Measurements from ENCODE around the gene SSR4.
"Not testable (repeated sequence)": the region's sequence is repeated elsewhere in the genome, so short reads cannot be mapped to it uniquely, and the experiment has no call there.

The SSR4 gene

DNA sequence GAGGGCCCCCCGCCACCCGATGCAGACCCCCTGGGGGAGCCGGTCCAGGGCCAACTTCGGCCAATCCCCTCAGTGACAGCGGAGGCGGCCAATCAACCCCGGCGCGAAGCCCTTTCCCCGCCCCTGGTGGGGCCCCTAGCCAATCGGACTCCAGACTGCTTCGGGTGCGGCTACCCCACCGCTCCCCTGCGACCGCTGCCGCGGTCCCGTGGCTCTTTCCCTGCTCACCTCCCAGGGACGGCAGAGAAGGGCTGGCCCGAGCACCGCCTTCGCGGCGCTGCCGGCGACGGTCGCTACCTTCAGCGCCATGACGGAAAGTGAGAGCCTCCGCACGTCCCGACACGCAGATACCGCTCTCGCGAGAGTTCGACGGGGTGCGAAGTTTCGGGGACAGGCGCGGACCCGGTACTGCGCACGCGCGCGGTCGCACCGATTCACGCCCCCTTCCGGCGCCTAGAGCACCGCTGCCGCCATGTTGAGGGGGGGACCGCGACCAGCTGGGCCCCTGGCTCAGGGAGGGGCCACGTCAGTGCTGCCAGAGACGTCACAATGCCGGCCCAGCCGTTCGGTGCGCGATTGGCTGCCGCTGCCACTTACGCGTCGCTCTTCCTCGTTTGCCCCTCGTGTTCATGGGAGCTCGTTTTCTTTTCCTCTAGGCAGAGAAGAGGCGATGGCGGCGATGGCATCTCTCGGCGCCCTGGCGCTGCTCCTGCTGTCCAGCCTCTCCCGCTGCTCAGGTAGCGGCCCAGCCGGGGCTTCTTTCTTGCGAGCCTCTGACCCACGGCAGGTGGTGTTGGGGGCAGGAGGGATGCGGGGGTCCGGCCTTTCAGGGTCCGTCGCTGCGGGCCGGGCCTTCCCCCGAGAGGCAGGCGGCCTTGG, at the start of gene SSR4, which contains the start of gene IDH3G:
Gene SSR4 (plus strand): TSS at position 651 of the 879 bp plus-strand sequence. CDS start 20 bp downstream, at position 671.
Gene IDH3G (minus strand): TSS at position 358 of the 879 bp plus-strand sequence. CDS start 49 bp downstream, at position 309.
- peak within 1 kb of the TSS; percentile 52 to 84 (median 72) for H3K4me3 ChIP-seq (ENCODE audit: low read depth in 1 of 5, low read length in 5 of 5)
- H3K9me3 ChIP-seq (ENCODE audit: control insufficient read depth in 5 of 5, low read length in 5 of 5): peaks cover 0 to 35% (median 20%) of the 10 kb centered on the region in 5 donors
- H3K27me3 ChIP-seq (ENCODE audit: control insufficient read depth in 5 of 5, insufficient read depth in 4 of 5, low read length in 5 of 5): peaks cover 0 to 14% (median 3%) of the 10 kb centered on the region in 5 donors
- H3K36me3 ChIP-seq (ENCODE audit: control insufficient read depth in 5 of 5, insufficient read depth in 5 of 5, low read length in 5 of 5): peaks cover 0 to 38% (median 24%) of the 10 kb centered on the region in 5 donors
- H3K9ac ChIP-seq (ENCODE audit: low read length in 5 of 5): peak within 1 kb of the TSS in 4 of 5 donors; percentile 72 to 81 (median 78)
- peak within 1 kb of the TSS; percentile 78 for H3K27ac ChIP-seq (ENCODE audit: low read depth, low read length)
- H3K4me1 ChIP-seq (ENCODE audit: control insufficient read depth in 5 of 5, insufficient read depth in 5 of 5, low read length in 5 of 5): peaks cover 0 to 50% (median 38%) of the 10 kb centered on the region in 5 donors

DNA sequence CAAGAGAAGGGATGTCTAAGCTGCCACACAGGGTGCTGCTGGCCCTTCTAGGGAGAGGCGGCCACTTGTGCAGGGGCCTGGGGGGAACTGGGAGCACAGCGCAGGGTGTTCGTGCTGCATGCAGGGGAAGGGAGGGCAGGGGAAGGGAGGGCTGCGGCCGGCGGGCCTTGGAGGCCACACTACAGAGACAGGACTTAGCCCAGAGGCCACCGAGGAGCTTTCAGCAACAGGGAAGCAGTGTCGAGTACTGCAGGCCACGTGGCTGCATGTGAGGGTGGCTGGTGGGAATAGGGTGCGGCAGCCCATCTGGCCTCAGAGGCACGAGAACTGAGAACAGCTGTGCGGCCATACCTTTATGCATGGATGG, 49.4 kb upstream of the SSR4 start:
- H3K27ac ChIP-seq (ENCODE audit: low read depth, low read length); H3K27me3 ChIP-seq (ENCODE audit: control insufficient read depth in 5 of 5, insufficient read depth in 4 of 5, low read length in 5 of 5); H3K9me3 ChIP-seq (ENCODE audit: control insufficient read depth in 5 of 5, low read length in 5 of 5); H3K4me3 ChIP-seq (ENCODE audit: low read depth in 1 of 5, low read length in 5 of 5); H3K9ac ChIP-seq (ENCODE audit: low read length in 5 of 5); H3K36me3 ChIP-seq (ENCODE audit: control insufficient read depth in 5 of 5, insufficient read depth in 5 of 5, low read length in 5 of 5): not testable (repeated sequence)
- peaks cover 0 to 19% (median 8%) of the 10 kb centered on the region in 5 donors for H3K4me1 ChIP-seq (ENCODE audit: control insufficient read depth in 5 of 5, insufficient read depth in 5 of 5, low read length in 5 of 5)

DNA sequence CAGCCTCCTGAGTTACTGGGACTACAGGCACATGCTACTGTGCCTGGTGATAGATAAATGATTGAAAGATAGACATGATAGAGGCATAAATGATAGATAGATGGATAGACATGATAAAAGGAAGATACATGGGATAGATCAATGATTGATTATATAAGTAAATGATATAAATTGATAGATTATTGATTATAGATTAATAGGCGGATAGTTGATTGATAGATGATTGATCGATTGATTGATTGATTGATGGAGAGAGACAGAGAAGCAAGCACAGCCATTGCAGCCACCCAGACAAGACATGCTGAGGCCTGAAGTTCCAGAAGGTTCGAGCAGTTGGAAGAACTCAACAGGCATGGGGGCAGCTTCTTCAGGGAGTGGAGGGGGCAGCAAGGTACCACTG, 48.1 kb upstream of the SSR4 start:
- Histone ChIP-seq H3K27me3 (ENCODE audit: control insufficient read depth in 5 of 5, insufficient read depth in 4 of 5, low read length in 5 of 5) (peaks cover 0 to 3% (median 0%) of the 10 kb centered on the region in 5 donors), H3K36me3 (ENCODE audit: control insufficient read depth in 5 of 5, insufficient read depth in 5 of 5, low read length in 5 of 5) (no peaks in the 10 kb centered on the region), H3K27ac (ENCODE audit: low read depth, low read length) (no peak overlapping the region), H3K4me3 (ENCODE audit: low read depth in 1 of 5, low read length in 5 of 5) (no peak overlapping the region), H3K4me1 (ENCODE audit: control insufficient read depth in 5 of 5, insufficient read depth in 5 of 5, low read length in 5 of 5) (peaks cover 0 to 20% (median 8%) of the 10 kb centered on the region in 5 donors), H3K9ac (ENCODE audit: low read length in 5 of 5) (no peak overlapping the region), H3K9me3 (ENCODE audit: control insufficient read depth in 5 of 5, low read length in 5 of 5) (peaks cover 0 to 8% (median 0%) of the 10 kb centered on the region in 5 donors)

- H3K4me1 ChIP-seq (ENCODE audit: control insufficient read depth in 5 of 5, insufficient read depth in 5 of 5, low read length in 5 of 5): peaks cover 0 to 20% (median 8%) of the 10 kb centered on the region in 5 donors
- H3K9ac ChIP-seq (ENCODE audit: low read length in 5 of 5); H3K4me3 ChIP-seq (ENCODE audit: low read depth in 1 of 5, low read length in 5 of 5); H3K9me3 ChIP-seq (ENCODE audit: control insufficient read depth in 5 of 5, low read length in 5 of 5); H3K36me3 ChIP-seq (ENCODE audit: control insufficient read depth in 5 of 5, insufficient read depth in 5 of 5, low read length in 5 of 5); H3K27ac ChIP-seq (ENCODE audit: low read depth, low read length); H3K27me3 ChIP-seq (ENCODE audit: control insufficient read depth in 5 of 5, insufficient read depth in 4 of 5, low read length in 5 of 5): not testable (repeated sequence)
Observed at GRCh38 chrX:153746991-153747390, 47.5 kb upstream of the SSR4 start.

DNA sequence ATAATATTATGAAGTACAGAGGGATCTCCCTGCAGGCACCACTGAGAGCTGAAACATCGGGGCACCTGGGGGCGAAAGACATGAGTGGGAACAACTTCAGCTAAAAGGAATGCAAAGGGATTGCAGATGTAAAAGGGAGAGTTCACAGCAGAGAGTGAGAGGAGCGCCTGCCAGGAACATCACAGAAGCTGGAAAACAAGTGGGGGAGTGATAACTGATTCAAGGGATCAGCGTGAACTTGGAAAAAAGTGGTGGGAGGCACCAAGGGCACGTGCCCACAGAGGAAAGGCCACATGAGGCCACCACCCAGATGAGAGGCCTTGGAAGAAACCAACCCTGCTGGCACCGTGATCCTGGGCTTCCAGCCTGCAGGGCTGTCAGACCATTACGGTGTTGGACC, 45.5 kb upstream of the SSR4 start:
- not testable (repeated sequence) for H3K27me3 ChIP-seq (ENCODE audit: control insufficient read depth in 5 of 5, insufficient read depth in 4 of 5, low read length in 5 of 5); H3K9me3 ChIP-seq (ENCODE audit: control insufficient read depth in 5 of 5, low read length in 5 of 5); H3K27ac ChIP-seq (ENCODE audit: low read depth, low read length); H3K9ac ChIP-seq (ENCODE audit: low read length in 5 of 5); H3K4me3 ChIP-seq (ENCODE audit: low read depth in 1 of 5, low read length in 5 of 5); H3K36me3 ChIP-seq (ENCODE audit: control insufficient read depth in 5 of 5, insufficient read depth in 5 of 5, low read length in 5 of 5)
- H3K4me1 ChIP-seq (ENCODE audit: control insufficient read depth in 5 of 5, insufficient read depth in 5 of 5, low read length in 5 of 5): peaks cover 0 to 17% (median 7%) of the 10 kb centered on the region in 5 donors

- no peak overlapping the region for H3K27ac ChIP-seq (ENCODE audit: low read depth, low read length)
- peaks cover 0 to 7% (median 3%) of the 10 kb centered on the region in 5 donors for H3K4me1 ChIP-seq (ENCODE audit: control insufficient read depth in 5 of 5, insufficient read depth in 5 of 5, low read length in 5 of 5)
- H3K36me3 ChIP-seq (ENCODE audit: control insufficient read depth in 5 of 5, insufficient read depth in 5 of 5, low read length in 5 of 5): no peaks in the 10 kb centered on the region
- no peak overlapping the region for H3K9ac ChIP-seq (ENCODE audit: low read length in 5 of 5)
- no peak overlapping the region for H3K4me3 ChIP-seq (ENCODE audit: low read depth in 1 of 5, low read length in 5 of 5)
- peaks cover 0 to 2% (median 0%) of the 10 kb centered on the region in 5 donors for H3K27me3 ChIP-seq (ENCODE audit: control insufficient read depth in 5 of 5, insufficient read depth in 4 of 5, low read length in 5 of 5)
- peaks cover 0 to 8% (median 0%) of the 10 kb centered on the region in 5 donors for H3K9me3 ChIP-seq (ENCODE audit: control insufficient read depth in 5 of 5, low read length in 5 of 5)
Observed at GRCh38 chrX:153750127-153750774, 44.2 kb upstream of the SSR4 start.

DNA sequence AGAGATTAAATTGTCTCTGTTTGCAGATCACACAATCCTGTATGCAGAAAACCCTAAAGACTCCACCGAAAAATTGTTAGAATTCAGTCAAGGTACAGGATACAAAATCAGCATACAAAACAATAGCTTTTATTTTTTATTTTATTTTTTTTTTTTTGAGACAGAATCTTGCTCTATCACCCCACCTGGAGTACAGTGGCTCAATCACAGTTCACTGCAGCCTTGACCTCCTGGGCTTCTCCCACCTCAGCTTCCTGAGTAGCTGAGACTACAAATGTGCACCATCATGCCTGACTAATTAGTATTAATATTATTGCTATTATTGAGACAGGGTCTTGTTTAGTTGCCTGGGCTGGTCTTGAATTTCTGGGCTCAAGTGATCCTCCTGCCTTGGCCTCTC, 39.3 kb upstream of the SSR4 start:
- Histone ChIP-seq H3K4me3 (ENCODE audit: low read depth in 1 of 5, low read length in 5 of 5) (no peak overlapping the region), H3K27ac (ENCODE audit: low read depth, low read length) (no peak overlapping the region), H3K9ac (ENCODE audit: low read length in 5 of 5) (no peak overlapping the region), H3K4me1 (ENCODE audit: control insufficient read depth in 5 of 5, insufficient read depth in 5 of 5, low read length in 5 of 5) (peaks cover 0 to 13% (median 4%) of the 10 kb centered on the region in 5 donors), H3K36me3 (ENCODE audit: control insufficient read depth in 5 of 5, insufficient read depth in 5 of 5, low read length in 5 of 5) (no peaks in the 10 kb centered on the region), H3K27me3 (ENCODE audit: control insufficient read depth in 5 of 5, insufficient read depth in 4 of 5, low read length in 5 of 5) (no peaks in the 10 kb centered on the region), H3K9me3 (ENCODE audit: control insufficient read depth in 5 of 5, low read length in 5 of 5) (peaks cover 0 to 9% (median 5%) of the 10 kb centered on the region in 5 donors)

- Histone ChIP-seq H3K9ac (ENCODE audit: low read length in 5 of 5) (no peak overlapping the region), H3K4me3 (ENCODE audit: low read depth in 1 of 5, low read length in 5 of 5) (no peak overlapping the region), H3K36me3 (ENCODE audit: control insufficient read depth in 5 of 5, insufficient read depth in 5 of 5, low read length in 5 of 5) (no peaks in the 10 kb centered on the region), H3K4me1 (ENCODE audit: control insufficient read depth in 5 of 5, insufficient read depth in 5 of 5, low read length in 5 of 5) (peaks cover 0 to 42% (median 30%) of the 10 kb centered on the region in 5 donors), H3K27me3 (ENCODE audit: control insufficient read depth in 5 of 5, insufficient read depth in 4 of 5, low read length in 5 of 5) (peaks cover 0 to 14% (median 7%) of the 10 kb centered on the region in 5 donors), H3K27ac (ENCODE audit: low read depth, low read length) (no peak overlapping the region), H3K9me3 (ENCODE audit: control insufficient read depth in 5 of 5, low read length in 5 of 5) (peaks cover 0 to 5% (median 0%) of the 10 kb centered on the region in 5 donors)
Observed at GRCh38 chrX:153761863-153762262, 32.6 kb upstream of the SSR4 start.

GRCh38 chrX:153762626-153763173, 31.8 kb upstream of the SSR4 start:
- no peak overlapping the region for H3K27ac ChIP-seq (ENCODE audit: low read depth, low read length)
- no peak overlapping the region for H3K4me3 ChIP-seq (ENCODE audit: low read depth in 1 of 5, low read length in 5 of 5)
- H3K4me1 ChIP-seq (ENCODE audit: control insufficient read depth in 5 of 5, insufficient read depth in 5 of 5, low read length in 5 of 5): peaks cover 0 to 41% (median 30%) of the 10 kb centered on the region in 5 donors
- H3K9me3 ChIP-seq (ENCODE audit: control insufficient read depth in 5 of 5, low read length in 5 of 5): peaks cover 0 to under 1% (median 0%) of the 10 kb centered on the region in 5 donors
- H3K9ac ChIP-seq (ENCODE audit: low read length in 5 of 5): no peak overlapping the region
- H3K36me3 ChIP-seq (ENCODE audit: control insufficient read depth in 5 of 5, insufficient read depth in 5 of 5, low read length in 5 of 5): no peaks in the 10 kb centered on the region
- H3K27me3 ChIP-seq (ENCODE audit: control insufficient read depth in 5 of 5, insufficient read depth in 4 of 5, low read length in 5 of 5): peaks cover 0 to 14% (median 7%) of the 10 kb centered on the region in 5 donors

Data from subcutaneous abdominal adipose tissue (tissue), 5 donors.